BE2C (cell line): ENCODE data around the gene TLX1.
A peak's percentile ranks its signal among the peaks of the same experiment; 100 is the strongest.

Experiments
- DNase-seq: peaks from one replicate; pipeline ENCODE4 v3.0.0-alpha.2; 2020
- H3K27me3 ChIP-seq: fragments of 250-450 bp; sonication (Bioruptor Pico); 2 replicates; pipeline ENCODE4 v1.5.1; 2020; ENCODE audit warnings: mild to moderate bottlenecking
- H3K36me3 ChIP-seq: fragments of 250-450 bp; sonication (Bioruptor Pico); 2 replicates; pipeline ENCODE4 v1.5.1; 2020; ENCODE audit warnings: mild to moderate bottlenecking
- H3K4me1 ChIP-seq: fragments of 250-450 bp; sonication (Bioruptor Pico); 2 replicates; pipeline ENCODE4 v1.5.1; 2020
- H3K4me3 ChIP-seq: 2 replicates; pipeline ENCODE4 v1.5.1; 2011; ENCODE audit warnings: low read depth, low read length
- H3K9me3 ChIP-seq: fragments of 250-450 bp; sonication (Bioruptor Pico); 2 replicates; pipeline ENCODE4 v1.5.1; 2020
- TF ChIP-seq, protein P1 (sequence below): IDR thresholded peaks from 2 replicates; pipeline ENCODE4 v1.5.1; 2012; ENCODE audit warnings: mild to moderate bottlenecking, low read depth, low read length

TLX1 gene

GRCh38 chr10:101095550-101096213, 35.4 kb upstream of the TLX1 start:
- Histone ChIP-seq H3K9me3 (no peaks in the 10 kb centered on the region), H3K4me1 (peaks cover 3% of the 10 kb centered on the region; the same call in 1 of the 2 replicates), H3K4me3 (no peak overlapping the region), H3K36me3 (no peaks in the 10 kb centered on the region), H3K27me3 (no peaks in the 10 kb centered on the region)
- TF ChIP-seq, protein P1, sequence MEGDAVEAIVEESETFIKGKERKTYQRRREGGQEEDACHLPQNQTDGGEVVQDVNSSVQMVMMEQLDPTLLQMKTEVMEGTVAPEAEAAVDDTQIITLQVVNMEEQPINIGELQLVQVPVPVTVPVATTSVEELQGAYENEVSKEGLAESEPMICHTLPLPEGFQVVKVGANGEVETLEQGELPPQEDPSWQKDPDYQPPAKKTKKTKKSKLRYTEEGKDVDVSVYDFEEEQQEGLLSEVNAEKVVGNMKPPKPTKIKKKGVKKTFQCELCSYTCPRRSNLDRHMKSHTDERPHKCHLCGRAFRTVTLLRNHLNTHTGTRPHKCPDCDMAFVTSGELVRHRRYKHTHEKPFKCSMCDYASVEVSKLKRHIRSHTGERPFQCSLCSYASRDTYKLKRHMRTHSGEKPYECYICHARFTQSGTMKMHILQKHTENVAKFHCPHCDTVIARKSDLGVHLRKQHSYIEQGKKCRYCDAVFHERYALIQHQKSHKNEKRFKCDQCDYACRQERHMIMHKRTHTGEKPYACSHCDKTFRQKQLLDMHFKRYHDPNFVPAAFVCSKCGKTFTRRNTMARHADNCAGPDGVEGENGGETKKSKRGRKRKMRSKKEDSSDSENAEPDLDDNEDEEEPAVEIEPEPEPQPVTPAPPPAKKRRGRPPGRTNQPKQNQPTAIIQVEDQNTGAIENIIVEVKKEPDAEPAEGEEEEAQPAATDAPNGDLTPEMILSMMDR, result peak; percentile 87
- peak; percentile 80 for DNase-seq

- Histone ChIP-seq H3K27me3 (no peaks in the 10 kb centered on the region), H3K36me3 (no peaks in the 10 kb centered on the region), H3K9me3 (no peaks in the 10 kb centered on the region), H3K4me3 (no peak overlapping the region), H3K4me1 (peaks cover 3% of the 10 kb centered on the region; the same call in 1 of the 2 replicates)
- TF ChIP-seq, protein P1, result no peak
- no peak for DNase-seq
These were observed 34.7 kb upstream of the TLX1 start for GRCh38 chr10:101096378-101096777.

DNA sequence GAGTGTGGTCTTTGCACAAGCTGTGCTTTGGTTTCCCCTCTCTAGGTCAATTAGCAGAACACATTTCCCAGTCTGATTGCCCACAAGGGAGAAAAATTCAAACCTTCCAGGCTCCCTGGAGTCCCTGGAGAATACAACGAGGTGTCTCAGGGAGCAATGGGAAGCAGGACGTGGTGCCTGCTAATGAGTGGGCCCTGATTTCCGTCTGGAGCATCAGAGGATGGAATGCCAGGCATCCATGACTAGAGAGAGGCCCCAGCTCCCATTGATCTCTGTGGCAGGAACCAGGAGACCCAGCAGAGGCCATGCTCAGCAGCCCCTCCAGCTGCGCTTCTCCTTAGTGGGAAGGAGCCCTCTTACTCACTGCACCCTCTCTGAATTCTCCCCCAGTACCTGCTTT, 33.2 kb upstream of the TLX1 start:
- Histone ChIP-seq H3K9me3 (no peaks in the 10 kb centered on the region), H3K27me3 (no peaks in the 10 kb centered on the region), H3K4me1 (peaks cover 3% of the 10 kb centered on the region; the same call in 1 of the 2 replicates), H3K36me3 (no peaks in the 10 kb centered on the region), H3K4me3 (no peak overlapping the region)
- DNase-seq, result no peak
- TF ChIP-seq, protein P1, result no peak

DNA sequence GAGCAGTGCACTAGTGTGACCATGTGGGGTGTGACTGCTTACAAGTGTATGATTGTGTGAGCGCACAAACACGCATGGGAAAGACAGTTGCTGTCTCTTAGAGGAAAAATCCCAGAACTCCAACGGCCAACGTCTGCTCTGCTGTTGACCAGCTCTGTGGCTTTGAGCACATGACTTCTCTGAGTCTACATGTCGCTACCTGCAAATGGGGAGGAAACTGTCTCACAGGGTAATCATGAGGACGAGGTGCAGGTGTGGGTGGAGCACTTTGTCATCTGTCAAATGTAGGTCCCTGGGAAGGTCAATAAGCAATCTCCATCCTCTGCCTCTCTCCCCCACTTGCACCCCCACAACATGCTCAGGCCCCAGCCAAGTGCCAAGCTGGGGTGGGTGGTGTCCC, 31.2 kb upstream of the TLX1 start:
- DNase-seq, result no peak
- Histone ChIP-seq H3K4me1 (peaks cover 3% of the 10 kb centered on the region; the same call in 1 of the 2 replicates), H3K36me3 (no peaks in the 10 kb centered on the region), H3K27me3 (no peaks in the 10 kb centered on the region), H3K4me3 (no peak overlapping the region), H3K9me3 (no peaks in the 10 kb centered on the region)
- TF ChIP-seq, protein P1, result no peak

- Histone ChIP-seq H3K36me3 (no peaks in the 10 kb centered on the region), H3K9me3 (no peaks in the 10 kb centered on the region), H3K4me1 (no peaks in the 10 kb centered on the region), H3K4me3 (no peak overlapping the region), H3K27me3 (no peaks in the 10 kb centered on the region)
- TF ChIP-seq, protein P1, result no peak
- DNase-seq, result no peak
These were observed 29.7 kb upstream of the TLX1 start for GRCh38 chr10:101101372-101101881.

GRCh38 chr10:101103430-101103829, 27.7 kb upstream of the TLX1 start:
- TF ChIP-seq, protein P1, result no peak
- H3K36me3 ChIP-seq, result no peaks in the 10 kb centered on the region
- DNase-seq, result no peak
- H3K4me1 ChIP-seq, result no peaks in the 10 kb centered on the region
- H3K9me3 ChIP-seq, result no peaks in the 10 kb centered on the region
- H3K27me3 ChIP-seq, result no peaks in the 10 kb centered on the region
- no peak overlapping the region for H3K4me3 ChIP-seq
